SK-N-SH (cell line): ENCODE measurements around the gene PSMB4. TPM values are rescaled to one million over a fixed set of nuclear protein-coding genes. Genes with fewer than 3 reads are reported as not detected.
"Not testable (repeated sequence)": the region's sequence is repeated elsewhere in the genome, so short reads cannot be mapped to it uniquely, and the experiment has no call there.

Experiments
- CTCF ChIA-PET: fragments of 300-600, 350-600 bp; formaldehyde crosslinking; extraction: SDS; loops from one replicate; lab custom pipeline; 2021; lab: Yijun Ruan, JAX
- POLR2A ChIA-PET: fragments of 350-600 bp; sonication (Branson Sonifier 250); formaldehyde crosslinking; extraction: SDS; loops from one replicate; lab custom pipeline; 2020; ENCODE audit warnings: antibody characterized with exemption, inconsistent platforms; lab: Yijun Ruan, JAX
- DNase-seq: peaks from one replicate; pipeline ENCODE4 v3.0.0; 2012
- H2AFZ ChIP-seq: fragments of 200-600 bp; sonication (generic); 2 replicates; pipeline ENCODE4 v1.8.1; 2016; ENCODE audit warnings: antibody characterized with exemption, mild to moderate bottlenecking, low read depth
- H3F3A ChIP-seq: fragments of 200-600 bp; sonication (generic); replicated peaks from 2 replicates; pipeline ENCODE3; 2016; ENCODE audit warnings: antibody characterized with exemption, mild to moderate bottlenecking; ENCODE audit not compliant: insufficient read depth
- H3K27ac ChIP-seq, 2 experiments: fragments of 200-500 bp in 1 of 2; fragments of 200-600 bp in 1 of 2; sonication (Bioruptor generic) in 1 of 2; sonication (generic), shearing (Covaris generic) in 1 of 2; 2 replicates each; pipeline versions ENCODE4 v1.5.1 to v1.6.1; 2014 to 2016; ENCODE audit warnings: low read depth in 2 of 2, inconsistent platforms in 1 of 2, low read length in 1 of 2, mild to moderate bottlenecking in 1 of 2, mixed read lengths in 1 of 2
- H3K27me3 ChIP-seq: fragments of 200-600 bp; sonication (generic), shearing (Covaris generic); 2 replicates; pipeline ENCODE4 v1.6.1; 2016; ENCODE audit warnings: mixed run types; ENCODE audit not compliant: insufficient read depth
- H3K36me3 ChIP-seq, 2 experiments: fragments of 200-500 bp in 1 of 2; fragments of 200-600 bp in 1 of 2; sonication (Bioruptor generic) in 1 of 2; sonication (generic) in 1 of 2; replicated peaks in 1 of 2; 2 replicates each; pipeline versions ENCODE3 to v1.5.1; 2014 to 2016; ENCODE audit warnings: low read length in 1 of 2, mild to moderate bottlenecking in 1 of 2; ENCODE audit not compliant: insufficient read depth in 2 of 2, control insufficient read depth in 1 of 2
- H3K4me1 ChIP-seq, 2 experiments: fragments of 200-500 bp in 1 of 2; fragments of 200-600 bp in 1 of 2; sonication (Bioruptor generic) in 1 of 2; sonication (generic), shearing (Covaris generic) in 1 of 2; 2 replicates each; pipeline versions ENCODE4 v1.5.1 to v1.6.1; 2014 to 2016; ENCODE audit warnings: low read depth in 1 of 2, low read length in 1 of 2, mixed run types in 1 of 2; ENCODE audit not compliant: insufficient read depth in 2 of 2, control insufficient read depth in 1 of 2
- H3K4me2 ChIP-seq: fragments of 200-600 bp; sonication (generic), shearing (Covaris generic); 2 replicates; pipeline ENCODE4 v1.6.1; 2017; ENCODE audit warnings: mixed run types
- H3K4me3 ChIP-seq, 2 experiments: fragments of 200-500 bp in 1 of 2; fragments of 200-600 bp in 1 of 2; sonication (Bioruptor generic) in 1 of 2; sonication (generic), shearing (Covaris generic) in 1 of 2; 2 replicates each; pipeline versions ENCODE4 v1.5.1 to v1.8.1; 2014 to 2016; ENCODE audit warnings: low read depth in 2 of 2, inconsistent platforms in 1 of 2, low read length in 1 of 2, mild to moderate bottlenecking in 1 of 2, mixed read lengths in 1 of 2, moderate library complexity in 1 of 2
- H3K79me2 ChIP-seq: fragments of 200-600 bp; sonication (generic); 2 replicates; pipeline ENCODE4 v1.8.1; 2017; ENCODE audit warnings: mild to moderate bottlenecking; ENCODE audit not compliant: insufficient read depth
- H3K9ac ChIP-seq: fragments of 200-600 bp; sonication (generic); 2 replicates; pipeline ENCODE4 v1.6.1; 2017; ENCODE audit warnings: mixed run types
- H3K9me2 ChIP-seq: fragments of 200-600 bp; sonication (generic); 2 replicates; pipeline ENCODE4 v1.6.1; 2017; ENCODE audit warnings: mixed run types
- H3K9me3 ChIP-seq: fragments of 200-600 bp; sonication (generic); 2 replicates; pipeline ENCODE4 v1.6.1; 2017; ENCODE audit warnings: mixed run types, mild to moderate bottlenecking, moderate library complexity
- H4K20me1 ChIP-seq: fragments of 200-600 bp; sonication (generic); 2 replicates; pipeline ENCODE4 v1.6.1; 2017; ENCODE audit warnings: mild to moderate bottlenecking, mixed run types; ENCODE audit not compliant: insufficient read depth
- ELF1 ChIP-seq: IDR thresholded peaks from 2 replicates; pipeline ENCODE4 v1.4.0; 2012
- EZH2phosphoT487 ChIP-seq: fragments of 200-600 bp; sonication (generic); IDR thresholded peaks from 2 replicates; pipeline ENCODE4 v1.6.1; 2017; ENCODE audit warnings: low read depth, mixed run types, mild to moderate bottlenecking, antibody characterized with exemption, moderate library complexity, borderline replicate concordance
- GATA2 ChIP-seq: sonication (generic); formaldehyde crosslinking; IDR thresholded peaks from 2 replicates; pipeline ENCODE4 v1.5.0; 2020; ENCODE audit warnings: mild to moderate bottlenecking, missing genetic modification reagents
- MEF2A ChIP-seq: IDR thresholded peaks from 2 replicates; pipeline ENCODE4 v1.4.0; 2012; ENCODE audit warnings: low read depth, borderline replicate concordance
- POLR2AphosphoS5 ChIP-seq: IDR thresholded peaks from 2 replicates; pipeline ENCODE4 v1.6.1; 2012; ENCODE audit warnings: low read depth, low read length
- RAD21 ChIP-seq: IDR thresholded peaks from 2 replicates; pipeline ENCODE4 v1.6.1; 2012; ENCODE audit warnings: mild to moderate bottlenecking, low read length
- REST ChIP-seq: IDR thresholded peaks from 2 replicates; pipeline ENCODE4 v1.6.1; 2012; ENCODE audit warnings: mild to moderate bottlenecking, low read depth, low read length, moderate library complexity
- RFX5 ChIP-seq: IDR thresholded peaks from 2 replicates; pipeline ENCODE4 v1.6.1; 2012; ENCODE audit warnings: mild to moderate bottlenecking, improper control_type of control experiment, low read length
- RXRA ChIP-seq: IDR thresholded peaks from 2 replicates; pipeline ENCODE4 v1.4.0; 2012; ENCODE audit warnings: low read depth, mild to moderate bottlenecking, borderline replicate concordance
- TEAD4 ChIP-seq: IDR thresholded peaks from 2 replicates; pipeline ENCODE4 v1.4.0; 2012; ENCODE audit warnings: mild to moderate bottlenecking, borderline replicate concordance; ENCODE audit not compliant: insufficient read depth
- ZBTB33 ChIP-seq: IDR thresholded peaks from 2 replicates; pipeline ENCODE4 v1.4.0; 2012; ENCODE audit warnings: low read depth, borderline replicate concordance
- WGBS: methylation state at CpG from one replicate; pipeline ENCODE4 v1.1.6; 2017; ENCODE audit warnings: low lambda C conversion rate; 5-methylcytosine and 5-hydroxymethylcytosine counted together
- polyA plus RNA-seq, 3 experiments: library from polyadenylated mRNA; depleted of rRNA; stranded (reverse); fragments of >200 nt; gene quantifications; 2 replicates each; pipeline ENCODE4 v1.2.3, GENCODE V29; 2012

PSMB4 gene
- polyA plus RNA-seq, 1 of the 3 experiments (the other 2 are of a cell fraction): 716 TPM

- ChIA-PET POLR2A (interaction anchor here (0.6 kb wide), 1 partner anchor 69 kb away, joined by 3 read pairs; no protein-coding TSS in a partner anchor), CTCF (interaction anchor here (1.6 to 6.0 kb wide), 2 partner anchors 10 to 18 kb away, joined by 4 to 34 read pairs; no protein-coding TSS in a partner anchor)
- H3F3A ChIP-seq, H3K9ac ChIP-seq, H3K4me3 ChIP-seq, H3K36me3 ChIP-seq, DNase-seq, H3K9me3 ChIP-seq, H2AFZ ChIP-seq, H3K9me2 ChIP-seq, H3K27me3 ChIP-seq, H3K4me2 ChIP-seq, H4K20me1 ChIP-seq, H3K27ac ChIP-seq, H3K79me2 ChIP-seq: not testable (repeated sequence)
- H3K4me1 ChIP-seq: peaks cover 8 to 13% of the 10 kb centered on the region in 2 experiments; a peak in 2 of 4 replicates
- 72% methylated on average over 9 of the region's 9 CpGs for WGBS
These were observed 49.0 kb upstream of the PSMB4 start for GRCh38 chr1:151350323-151350722.

- H3K4me1 ChIP-seq: peaks cover 0 to 4% of the 10 kb centered on the region in 2 experiments; a peak in 1 of 4 replicates
These were observed 47.2 kb upstream of the PSMB4 start for GRCh38 chr1:151352021-151352718.

GRCh38 chr1:151356696-151357095, 42.7 kb upstream of the PSMB4 start:
- H3K9me2 ChIP-seq: no peaks in the 10 kb centered on the region
- H3K9ac ChIP-seq: no peak overlapping the region
- no peaks in the 10 kb centered on the region for H3F3A ChIP-seq
- no peaks in the 10 kb centered on the region; the same call in 1 of the 2 replicates for H3K27me3 ChIP-seq
- no peaks in the 10 kb centered on the region for H4K20me1 ChIP-seq
- 21% methylated on average over 2 of the region's 2 CpGs for WGBS
- H3K36me3 ChIP-seq: no peaks in the 10 kb centered on the region
- ChIA-PET CTCF (interaction anchor here (1.6 kb wide), 1 partner anchor 16 kb away, joined by 7 read pairs; no protein-coding TSS in a partner anchor), POLR2A (no interaction called here)
- no peak overlapping the region for H2AFZ ChIP-seq
- no peaks in the 10 kb centered on the region for H3K9me3 ChIP-seq
- no peak overlapping the region for H3K4me2 ChIP-seq
- H3K79me2 ChIP-seq: no peaks in the 10 kb centered on the region
- H3K4me3 ChIP-seq: no peak overlapping the region
- DNase-seq: no peak
- H3K27ac ChIP-seq: no peak overlapping the region
- no peaks in the 10 kb centered on the region for H3K4me1 ChIP-seq
- TF ChIP-seq ELF1: no peak
- TF ChIP-seq RAD21: no peak
- no peak for TF ChIP-seq RXRA
- no peak for TF ChIP-seq REST
- TF ChIP-seq GATA2 (CRISPR knock-in tag): no peak
- no peak for TF ChIP-seq MEF2A
- TF ChIP-seq EZH2phosphoT487: no peak
- no peak for TF ChIP-seq TEAD4
- no peak for TF ChIP-seq POLR2AphosphoS5

More at GRCh38 chr1:151352021-151352718, 47.2 kb upstream of the PSMB4 start:
- POLR2A ChIA-PET: no interaction called here
- no peaks in the 10 kb centered on the region for H3K9me3 ChIP-seq
- no peak overlapping the region for H3K9ac ChIP-seq
- H3K27me3 ChIP-seq: no peaks in the 10 kb centered on the region; the same call in 1 of the 2 replicates
- H3K27ac ChIP-seq: no peak overlapping the region
- no peak for TF ChIP-seq ZBTB33
- no peak for TF ChIP-seq MEF2A
- TF ChIP-seq EZH2phosphoT487: no peak
- TF ChIP-seq RFX5: no peak
- no peaks in the 10 kb centered on the region for H4K20me1 ChIP-seq
- no peak overlapping the region for H3K4me3 ChIP-seq
- no peak for DNase-seq
- no peak overlapping the region for H3K4me2 ChIP-seq
- no peaks in the 10 kb centered on the region for H3K36me3 ChIP-seq
- CTCF ChIA-PET: interaction anchor here (0.8 to 6.0 kb wide), 2 partner anchors 9 to 12 kb away, joined by 3 to 34 read pairs; no protein-coding TSS in a partner anchor
- H2AFZ ChIP-seq: no peak overlapping the region
- H3F3A ChIP-seq: no peaks in the 10 kb centered on the region
- WGBS: 75% methylated on average over 6 of the region's 6 CpGs
- H3K9me2 ChIP-seq: no peaks in the 10 kb centered on the region
- H3K79me2 ChIP-seq: no peaks in the 10 kb centered on the region
